HCT116 (cell line): ENCODE measurements around the gene KIF26B.

Experiments used
- CTCF ChIP-seq, 3 experiments: fragments of 200-600 bp in 1 of 3; sonication (generic) in 1 of 3; IDR thresholded peaks in 2 of 3; conservative IDR thresholded peaks in 1 of 3; 2 replicates each; pipeline ENCODE4 v1.5.1; 2012 to 2017; ENCODE audit warnings: low read depth in 2 of 3, low read length in 2 of 3, antibody characterized with exemption in 1 of 3, borderline replicate concordance in 1 of 3, control low read depth in 1 of 3, mild to moderate bottlenecking in 1 of 3, mixed read lengths in 1 of 3, mixed run types in 1 of 3, moderate library complexity in 1 of 3; ENCODE audit not compliant: insufficient read depth in 1 of 3
- ELF1 ChIP-seq: IDR thresholded peaks from 2 replicates; pipeline ENCODE4 v1.6.1; 2012; ENCODE audit warnings: low read depth, borderline replicate concordance
- EZH2 ChIP-seq: fragments of 200-600 bp; sonication (generic); IDR thresholded peaks from 2 replicates; pipeline ENCODE4 v1.6.1; 2017; ENCODE audit warnings: antibody characterized with exemption, mixed run types
- EZH2phosphoT487 ChIP-seq: fragments of 200-600 bp; IDR thresholded peaks from 2 replicates; pipeline ENCODE4 v1.6.1; 2018; ENCODE audit warnings: antibody characterized with exemption, borderline replicate concordance
- FOSL1 ChIP-seq: IDR thresholded peaks from 2 replicates; pipeline ENCODE4 v1.6.1; 2012; ENCODE audit warnings: low read depth
- POLR2A ChIP-seq: IDR thresholded peaks from 2 replicates; pipeline ENCODE4 v1.7.0; 2011; ENCODE audit warnings: borderline replicate concordance; ENCODE audit not compliant: insufficient read depth, insufficient read length; ENCODE audit errors: extremely low read depth
- POLR2AphosphoS5 ChIP-seq: IDR thresholded peaks from 2 replicates; pipeline ENCODE4 v1.6.1; 2011; ENCODE audit warnings: mild to moderate bottlenecking, low read depth, low read length, moderate library complexity
- RAD21 ChIP-seq: IDR thresholded peaks from 2 replicates; pipeline ENCODE4 v1.6.1; 2012; ENCODE audit warnings: low read depth, mild to moderate bottlenecking
- REST ChIP-seq: IDR thresholded peaks from 2 replicates; pipeline ENCODE4 v1.6.1; 2012; ENCODE audit warnings: low read depth
- SIN3A ChIP-seq: IDR thresholded peaks from 2 replicates; pipeline ENCODE4 v1.6.1; 2012; ENCODE audit warnings: low read depth
- TCF7L2 ChIP-seq: IDR thresholded peaks from 2 replicates; pipeline ENCODE4 v1.7.0; 2011; ENCODE audit warnings: borderline replicate concordance, inconsistent platforms; ENCODE audit not compliant: insufficient read depth, insufficient read length; ENCODE audit errors: extremely low read depth
- YY1 ChIP-seq: IDR thresholded peaks from 2 replicates; pipeline ENCODE4 v1.6.1; 2011; ENCODE audit warnings: low read length, low read depth, moderate library complexity, mild to moderate bottlenecking; ENCODE audit not compliant: insufficient replicate concordance; ENCODE audit errors: extremely low read depth
- ZFX ChIP-seq: fragments of 450-650 bp; IDR thresholded peaks from 2 replicates; pipeline ENCODE4 v1.6.1; 2017

- TF ChIP-seq TCF7L2 = no peak
- no peak for TF ChIP-seq CTCF (IDR thresholded peaks at IDR 0.05 in 2 of 3, conservative IDR thresholded peaks at IDR 0.05 in 1 of 3; ENCODE audit: borderline replicate concordance in 1 of 3, insufficient read depth in 1 of 3, low read depth in 2 of 3, low read length in 2 of 3)
- no peak for TF ChIP-seq POLR2AphosphoS5
- TF ChIP-seq YY1 = no peak
- TF ChIP-seq POLR2A = no peak
- no peak for TF ChIP-seq SIN3A
- TF ChIP-seq EZH2phosphoT487 = no peak
- TF ChIP-seq EZH2 = no peak
- no peak for TF ChIP-seq RAD21
- no peak for TF ChIP-seq REST
- no peak for TF ChIP-seq ZFX
- TF ChIP-seq FOSL1 = no peak
- no peak for TF ChIP-seq ELF1
These were observed 55.1 kb downstream of the KIF26B start for GRCh38 chr1:245209658-245210435.
